ENCODE measurements around the gene PHF14.

The PHF14 gene

GRCh38 chr7:11176985-11177555 lies 203.4 kb downstream of the PHF14 start:
- DNase-seq = no peak

- no peak for DNase-seq
These were observed 204.1 kb downstream of the PHF14 start for GRCh38 chr7:11177793-11178192.

GRCh38 chr7:11181590-11181989 lies 207.9 kb downstream of the PHF14 start:
- no peak for DNase-seq

- no peak for DNase-seq
These were observed 209.1 kb downstream of the PHF14 start for GRCh38 chr7:11182736-11183135.

DNA sequence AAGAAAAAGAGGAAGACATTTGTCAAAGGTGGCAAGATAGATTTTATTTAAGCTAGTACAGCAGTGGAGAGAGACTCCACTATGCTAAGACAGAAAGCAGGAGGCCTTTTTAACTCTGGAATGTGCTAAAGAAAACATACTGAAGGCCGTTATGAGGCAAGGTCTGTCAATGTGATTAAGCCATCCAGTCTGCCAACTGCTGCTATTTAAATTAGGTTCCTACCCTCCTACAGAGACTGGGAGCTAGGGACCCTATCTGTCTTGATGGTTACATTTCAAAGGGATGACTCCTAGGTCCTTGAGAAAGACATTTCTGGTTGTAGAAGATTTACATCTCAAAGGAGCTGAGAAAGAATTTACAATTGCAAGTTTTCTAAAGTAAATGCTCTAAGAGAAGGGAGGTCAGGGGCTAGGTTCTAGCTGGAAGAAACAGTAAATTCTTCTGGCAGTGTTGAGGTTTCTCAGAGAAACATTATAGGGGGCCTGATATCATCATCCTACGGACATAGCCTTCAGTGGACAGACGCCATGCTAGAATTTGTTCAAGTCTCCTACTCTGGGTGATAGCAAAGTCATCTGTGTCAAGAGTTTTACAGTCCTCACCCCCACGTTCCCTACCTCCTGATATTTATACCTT lies 211.6 kb downstream of the PHF14 start:
- no peak for DNase-seq

DNA sequence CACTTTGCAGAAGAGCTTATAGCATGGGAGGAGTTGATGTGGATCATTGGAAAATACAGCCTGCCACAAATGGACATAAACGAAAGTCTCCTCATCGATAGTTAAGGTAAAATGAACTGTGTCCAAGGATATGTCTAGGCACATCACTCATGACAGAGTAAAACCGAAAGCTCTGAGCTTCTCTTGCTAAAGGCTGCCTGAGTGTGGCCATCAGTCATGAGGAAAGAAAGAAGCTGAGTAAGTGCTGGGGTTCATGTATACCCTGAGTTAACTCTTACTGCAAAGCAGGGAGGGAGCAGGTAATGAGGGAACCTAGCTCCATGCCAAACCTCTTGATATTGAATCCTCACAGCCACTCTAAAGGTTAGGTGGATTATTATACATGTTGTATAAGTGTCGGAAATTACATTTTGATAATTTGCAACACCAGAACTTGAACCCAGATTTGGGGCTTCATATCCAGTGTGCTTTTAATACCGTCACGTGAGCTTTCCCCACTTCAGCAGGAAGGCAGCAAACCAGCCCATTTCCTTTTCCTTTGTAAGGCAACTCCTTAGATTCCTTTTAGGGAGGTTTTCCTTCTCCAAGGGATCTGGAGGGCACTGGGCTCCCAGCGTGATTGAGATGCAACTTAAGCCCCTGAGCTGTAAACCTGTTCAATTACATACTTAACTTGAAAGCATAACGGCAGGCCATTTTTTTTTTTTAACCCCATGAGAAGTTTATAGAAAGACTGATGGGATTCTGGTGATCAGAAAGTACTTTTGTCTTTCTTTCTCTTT lies 215.0 kb downstream of the PHF14 start:
- no peak for DNase-seq

- no peak for DNase-seq
These were observed 217.4 kb downstream of the PHF14 start for GRCh38 chr7:11191081-11191480.

GRCh38 chr7:11191574-11192220 lies 218.0 kb downstream of the PHF14 start:
- DNase-seq = no peak

GRCh38 chr7:11192506-11192905 lies 218.8 kb downstream of the PHF14 start:
- DNase-seq = no peak

- no peak for DNase-seq
These were observed 219.6 kb downstream of the PHF14 start for GRCh38 chr7:11193131-11193867.

GRCh38 chr7:11193888-11194287 lies 220.2 kb downstream of the PHF14 start:
- no peak for DNase-seq

GRCh38 chr7:11194492-11194891 lies 220.8 kb downstream of the PHF14 start:
- no peak for DNase-seq

DNA sequence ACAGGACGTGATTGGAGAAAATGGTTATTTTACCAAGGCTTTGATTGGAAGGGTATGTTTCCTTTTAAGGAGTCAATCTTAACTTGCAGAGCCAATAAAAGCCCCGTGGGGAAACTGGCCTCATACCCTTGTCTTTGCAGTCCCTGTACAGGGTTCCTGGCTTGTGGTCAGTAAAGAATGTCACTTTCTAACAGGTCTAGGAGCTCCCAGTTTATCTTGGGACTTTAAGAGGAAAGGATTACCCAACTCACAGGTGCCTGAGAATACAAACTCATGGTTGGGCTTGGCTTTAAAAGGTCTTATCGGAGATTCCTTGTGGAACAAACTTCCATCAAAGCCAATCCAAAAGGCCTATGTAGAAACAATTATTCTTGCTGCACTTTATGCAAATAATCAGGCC lies 221.8 kb downstream of the PHF14 start:
- no peak for DNase-seq

- DNase-seq = no peak
These were observed 222.5 kb downstream of the PHF14 start for GRCh38 chr7:11196143-11196542.

- no peak for DNase-seq
These were observed 229.6 kb downstream of the PHF14 start for GRCh38 chr7:11203224-11203623.

GRCh38 chr7:11203683-11204082 lies 230.0 kb downstream of the PHF14 start:
- no peak for DNase-seq

DNA sequence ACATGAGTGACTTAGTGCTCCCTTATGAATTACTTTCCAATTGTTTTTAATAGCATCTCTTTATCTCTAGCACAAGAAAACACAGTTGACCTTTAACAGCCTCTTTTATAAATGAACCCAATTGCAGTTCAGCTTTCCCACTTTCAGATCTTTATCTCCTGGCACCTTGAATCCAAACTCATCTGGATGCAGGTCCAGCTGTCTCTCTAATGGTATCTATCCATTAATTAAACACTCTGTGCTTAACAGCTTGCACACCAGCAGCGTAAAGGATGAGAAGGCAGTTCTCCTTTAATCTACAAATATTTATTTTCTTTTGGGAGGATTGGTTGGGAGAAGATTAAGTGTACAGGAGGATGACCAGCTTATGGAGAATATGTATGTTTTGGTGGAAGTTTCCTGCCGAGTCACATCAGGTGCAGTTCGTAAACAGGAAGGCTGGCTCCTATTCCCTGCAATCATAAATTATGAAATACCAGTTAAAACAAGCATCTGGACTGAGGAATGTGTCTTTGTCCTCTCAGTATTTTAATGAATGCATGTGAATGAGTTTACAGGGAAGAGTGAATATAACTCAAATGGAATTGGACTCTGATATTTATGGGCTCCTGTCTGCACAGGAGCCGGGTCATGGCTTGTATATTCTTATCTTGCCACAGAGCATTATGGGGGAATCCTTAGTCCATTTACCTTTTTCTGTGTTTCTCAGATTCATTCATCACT lies 232.7 kb downstream of the PHF14 start:
- DNase-seq = no peak

DNA sequence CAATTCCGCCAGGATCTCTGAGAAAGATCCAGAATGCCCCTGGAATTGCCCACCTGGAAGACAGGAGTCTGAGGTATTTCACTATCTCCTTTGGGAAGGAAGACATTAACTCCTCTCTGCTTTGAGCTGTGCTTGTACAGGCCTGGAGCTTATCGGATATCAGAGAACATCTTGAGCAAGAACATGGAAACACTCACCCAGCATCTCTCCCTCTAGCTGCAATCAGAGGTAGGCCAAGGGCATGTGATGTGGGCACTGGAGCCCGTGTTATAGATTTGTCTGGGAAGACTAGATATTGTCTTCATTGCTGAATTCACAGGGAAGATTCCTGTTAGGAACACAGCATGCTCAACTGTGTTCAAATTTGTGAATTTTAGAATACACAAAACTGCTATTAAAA lies 233.9 kb downstream of the PHF14 start:
- no peak for DNase-seq

- DNase-seq = no peak
These were observed 235.3 kb downstream of the PHF14 start for GRCh38 chr7:11208883-11209465.

DNA sequence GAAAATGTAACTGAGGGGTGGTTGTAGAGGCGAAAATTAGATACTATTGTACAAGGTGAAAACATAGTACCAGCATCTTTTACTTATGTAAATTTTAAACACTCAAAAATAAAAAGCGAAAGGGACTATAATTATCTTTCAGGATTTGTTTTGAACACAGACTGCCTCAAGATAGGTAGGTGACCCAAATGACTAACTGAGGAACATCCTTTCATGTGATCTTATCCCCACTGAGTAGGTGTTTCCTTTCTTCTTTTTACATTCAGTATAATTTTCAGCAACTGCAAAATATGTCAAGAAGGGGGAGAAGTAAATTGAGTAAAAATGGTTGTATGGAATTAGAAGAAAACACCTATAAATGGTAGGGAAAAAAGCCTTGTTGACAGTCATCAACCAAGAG lies 236.7 kb downstream of the PHF14 start:
- no peak for DNase-seq

DNA sequence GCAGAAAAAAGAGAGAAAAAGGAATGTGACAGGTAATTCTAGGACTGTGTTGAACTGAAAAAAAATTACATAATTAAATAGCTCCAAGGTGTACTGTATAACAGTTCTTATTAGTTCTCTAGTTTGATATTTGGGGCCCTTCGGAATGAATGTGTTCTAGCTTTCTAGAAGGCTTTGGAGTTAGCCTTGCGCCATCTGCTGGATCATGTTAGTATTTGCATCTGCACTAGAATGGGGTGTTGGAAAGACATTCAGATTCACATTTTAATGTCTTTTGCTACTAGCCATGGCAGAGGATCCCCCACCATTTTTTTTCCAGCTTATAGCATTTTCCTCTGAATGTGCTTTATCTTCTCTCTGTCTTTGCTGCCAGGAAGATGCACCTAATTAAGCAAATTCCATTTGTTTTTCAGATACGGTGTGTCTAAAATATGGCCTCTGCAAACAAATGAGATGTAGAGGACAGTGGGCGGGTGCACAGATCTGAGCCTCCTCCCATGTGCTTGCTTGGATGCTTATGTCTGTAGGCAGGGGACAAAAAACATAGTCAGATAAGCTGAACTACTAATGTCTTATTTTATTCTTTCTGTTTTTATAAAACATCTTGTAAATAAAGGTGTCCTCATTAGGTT lies 238.5 kb downstream of the PHF14 start:
- peak; percentile 31 for DNase-seq

GRCh38 chr7:11212816-11213215 lies 239.1 kb downstream of the PHF14 start:
- DNase-seq = no peak
